ENCODE data around the gene CISH.

CISH gene

GRCh38 chr3:50610992-50611463 lies 546 bp downstream of the CISH start:
- H3K4me3 ChIP-seq (ENCODE audit: low read depth, low read length) = peak overlapping the region; percentile 54
- in situ Hi-C loops (cut with HindIII; ENCODE audit: low sequenced_read_pairs) = no loop called here
- DNase-seq (ENCODE audit: low read depth) = no peak
- TF ChIP-seq CTCF (IDR thresholded peaks at IDR 0.05; ENCODE audit: low read depth, low read length, missing control alignments) = no peak

GRCh38 chr3:50610181-50610971 lies 1.2 kb downstream of the CISH start:
- no peak for DNase-seq (ENCODE audit: low read depth)
- TF ChIP-seq CTCF (IDR thresholded peaks at IDR 0.05; ENCODE audit: low read depth, low read length, missing control alignments) = no peak
- H3K4me3 ChIP-seq (ENCODE audit: low read depth, low read length) = peak overlapping the region; percentile 54
- in situ Hi-C loops (cut with HindIII; ENCODE audit: low sequenced_read_pairs) = no loop called here

- no peak overlapping the region for H3K4me3 ChIP-seq (ENCODE audit: low read depth, low read length)
- TF ChIP-seq CTCF (IDR thresholded peaks at IDR 0.05; ENCODE audit: low read depth, low read length, missing control alignments) = no peak
- DNase-seq (ENCODE audit: low read depth) = no peak
- in situ Hi-C loops (cut with HindIII; ENCODE audit: low sequenced_read_pairs) = loop anchor here (5.0 kb wide), 2 partner anchors 37 to 257 kb away; partner anchors contain the start of genes CYB561D2 and NPRL2
Measured at GRCh38 chr3:50609763-50610085, 1.9 kb downstream of the CISH start.

GRCh38 chr3:50609071-50609762 lies 2.4 kb downstream of the CISH start:
- in situ Hi-C loops (cut with HindIII; ENCODE audit: low sequenced_read_pairs) = loop anchor here (5.0 kb wide), 2 partner anchors 37 to 257 kb away; partner anchors contain the start of genes CYB561D2 and NPRL2
- no peak for DNase-seq (ENCODE audit: low read depth)
- H3K4me3 ChIP-seq (ENCODE audit: low read depth, low read length) = no peak overlapping the region
- TF ChIP-seq CTCF (IDR thresholded peaks at IDR 0.05; ENCODE audit: low read depth, low read length, missing control alignments) = no peak

- no peak for TF ChIP-seq CTCF (IDR thresholded peaks at IDR 0.05; ENCODE audit: low read depth, low read length, missing control alignments)
- in situ Hi-C loops (cut with HindIII; ENCODE audit: low sequenced_read_pairs) = loop anchor here (5.0 kb wide), 2 partner anchors 36 to 256 kb away; partner anchors contain the start of genes CYB561D2 and NPRL2
- no peak for DNase-seq (ENCODE audit: low read depth)
- no peak overlapping the region for H3K4me3 ChIP-seq (ENCODE audit: low read depth, low read length)
Measured at GRCh38 chr3:50608278-50608677, 3.3 kb downstream of the CISH start.

GRCh38 chr3:50607271-50608091 lies 4.1 kb downstream of the CISH start:
- in situ Hi-C loops (cut with HindIII; ENCODE audit: low sequenced_read_pairs) = loop anchor here (5.0 kb wide), 2 partner anchors 35 to 255 kb away; partner anchors contain the start of genes CYB561D2 and NPRL2
- no peak for TF ChIP-seq CTCF (IDR thresholded peaks at IDR 0.05; ENCODE audit: low read depth, low read length, missing control alignments)
- no peak for DNase-seq (ENCODE audit: low read depth)
- H3K4me3 ChIP-seq (ENCODE audit: low read depth, low read length) = no peak overlapping the region
